GM23338 (cell line): ENCODE results near the gene LHX3. TPM values are rescaled to one million over a fixed set of nuclear protein-coding genes. Genes with fewer than 3 reads are reported as not detected.

Experiments
- ATAC-seq: fragments of 200-7000 bp; cut with Tn5 transposase; 3 replicates; pipeline ENCODE4 v1.9.1; 2020
- DNase-seq: peaks from one replicate; pipeline ENCODE4 v3.0.0-alpha.2; 2015; ENCODE audit warnings: low spot score
- H2AFZ ChIP-seq: fragments of 200-600 bp; sonication (generic); 2 replicates; pipeline ENCODE4 v1.8.0; 2016; ENCODE audit warnings: antibody characterized with exemption, mild to moderate bottlenecking, moderate library complexity
- H3F3A ChIP-seq: fragments of 200-600 bp; sonication (generic); replicated peaks from 2 replicates; pipeline ENCODE4 v1.8.0; 2017; ENCODE audit warnings: antibody characterized with exemption, mixed run types, low read depth
- H3K27ac ChIP-seq: fragments of 200-600 bp; sonication (generic); 2 replicates; pipeline ENCODE4 v1.6.1; 2016; ENCODE audit warnings: low read depth
- H3K27me3 ChIP-seq: fragments of 200-600 bp; sonication (generic); 2 replicates; pipeline ENCODE4 v1.8.0; 2016; ENCODE audit warnings: mild to moderate bottlenecking, mixed run types, moderate library complexity; ENCODE audit not compliant: insufficient read depth
- H3K36me3 ChIP-seq: fragments of 200-600 bp; sonication (generic); 2 replicates; pipeline ENCODE4 v1.8.0; 2016; ENCODE audit warnings: mild to moderate bottlenecking; ENCODE audit not compliant: insufficient read depth
- H3K4me1 ChIP-seq: fragments of 200-600 bp; sonication (generic); 2 replicates; pipeline ENCODE4 v1.8.0; 2016; ENCODE audit warnings: mild to moderate bottlenecking, moderate library complexity; ENCODE audit not compliant: insufficient read depth
- H3K4me2 ChIP-seq: fragments of 200-600 bp; sonication (generic); 2 replicates; pipeline ENCODE4 v1.7.1; 2017; ENCODE audit warnings: mixed run types
- H3K4me3 ChIP-seq: fragments of 200-600 bp; sonication (generic); 2 replicates; pipeline ENCODE4 v1.6.1; 2016; ENCODE audit warnings: mixed run types
- H3K79me2 ChIP-seq: fragments of 200-600 bp; sonication (generic); replicated peaks from 2 replicates; pipeline ENCODE4 v1.8.0; 2017; ENCODE audit warnings: mild to moderate bottlenecking; ENCODE audit not compliant: insufficient read depth
- H3K9me2 ChIP-seq: fragments of 200-600 bp; sonication (generic); 2 replicates; pipeline ENCODE4 v1.8.0; 2017; ENCODE audit not compliant: insufficient read depth
- H4K20me1 ChIP-seq: fragments of 200-600 bp; sonication (generic); replicated peaks from 2 replicates; pipeline ENCODE4 v1.8.0; 2017; ENCODE audit warnings: mild to moderate bottlenecking; ENCODE audit not compliant: insufficient read depth
- H3K27ac Mint-ChIP-seq: 2 replicates; pipeline ENCODE4 v1.8.0; 2020; ENCODE audit warnings: inconsistent platforms, mild to moderate bottlenecking, moderate library complexity, mixed read lengths
- H3K27me3 Mint-ChIP-seq: 3 replicates; pipeline ENCODE4 v1.8.0; 2022; ENCODE audit warnings: low read depth, mild to moderate bottlenecking, moderate library complexity, mixed read lengths, inconsistent platforms; ENCODE audit not compliant: insufficient read depth, poor library complexity
- H3K36me3 Mint-ChIP-seq: 3 replicates; pipeline ENCODE4 v1.8.0; 2021; ENCODE audit warnings: low read depth, mild to moderate bottlenecking, inconsistent platforms, moderate library complexity, mixed read lengths
- H3K4me1 Mint-ChIP-seq: 3 replicates; pipeline ENCODE4 v1.8.0; 2020; ENCODE audit warnings: mild to moderate bottlenecking, inconsistent platforms, mixed read lengths
- H3K4me3 Mint-ChIP-seq: 3 replicates; pipeline ENCODE4 v1.8.0; 2021; ENCODE audit warnings: moderate library complexity, mild to moderate bottlenecking, inconsistent platforms, mixed read lengths
- H3K9me3 Mint-ChIP-seq: 3 replicates; pipeline ENCODE4 v1.8.0; 2020; ENCODE audit warnings: moderate library complexity, mild to moderate bottlenecking, inconsistent platforms, mixed read lengths
- CREB1 ChIP-seq: fragments of 250-450 bp; sonication (Bioruptor Pico); IDR thresholded peaks from 2 replicates; pipeline ENCODE4 v1.5.0; 2020; ENCODE audit warnings: low read depth, mild to moderate bottlenecking, moderate library complexity
- CTCF ChIP-seq, 2 experiments: fragments of 200-600 bp in 1 of 2; sonication (generic) in 1 of 2; conservative IDR thresholded peaks; 2 replicates each; pipeline versions ENCODE4 v1.5.1 to v1.6.1; 2016 to 2017; ENCODE audit warnings: antibody characterized with exemption in 2 of 2, low read depth in 2 of 2, mild to moderate bottlenecking in 2 of 2, moderate library complexity in 1 of 2
- ETS1 ChIP-seq: IDR thresholded peaks from 2 replicates; pipeline ENCODE4 v1.6.1; 2016; ENCODE audit warnings: antibody characterized with exemption
- EZH2 ChIP-seq: fragments of 200-600 bp; sonication (generic); IDR thresholded peaks from one replicate; pipeline ENCODE4 v1.8.0; 2017; ENCODE audit warnings: antibody characterized with exemption, mild to moderate bottlenecking, low read depth; ENCODE audit not compliant: unreplicated experiment
- EZH2phosphoT487 ChIP-seq: fragments of 200-600 bp; sonication (generic); IDR thresholded peaks from one replicate; pipeline ENCODE4 v1.8.1; 2018; ENCODE audit warnings: antibody characterized with exemption; ENCODE audit not compliant: unreplicated experiment
- JUNB ChIP-seq: IDR thresholded peaks from one replicate; pipeline ENCODE4 v1.6.1; 2016; ENCODE audit warnings: antibody characterized with exemption; ENCODE audit not compliant: unreplicated experiment
- NANOG ChIP-seq: IDR thresholded peaks from 2 replicates; pipeline ENCODE4 v1.6.1; 2016; ENCODE audit warnings: antibody characterized with exemption, borderline replicate concordance
- REST ChIP-seq: IDR thresholded peaks from one replicate; pipeline ENCODE4 v1.6.1; 2018; ENCODE audit warnings: antibody characterized with exemption; ENCODE audit not compliant: unreplicated experiment
- STAT1 ChIP-seq: IDR thresholded peaks from one replicate; pipeline ENCODE4 v1.6.1; 2016; ENCODE audit warnings: antibody characterized with exemption; ENCODE audit not compliant: unreplicated experiment
- ZNF114 ChIP-seq: fragments of 250-450 bp; sonication (Bioruptor Pico); IDR thresholded peaks from 2 replicates; pipeline ENCODE4 v1.5.0; 2020; ENCODE audit warnings: mild to moderate bottlenecking, moderate library complexity
- polyA plus RNA-seq: library from polyadenylated mRNA; unstranded; fragments of >200 nt; fragmentation: Nextera tagmentation; extraction: Ambion mirVana; gene quantifications from 2 replicates; pipeline ENCODE4 v1.2.1, GENCODE V29; 2016
- total RNA-seq: library from RNA; depleted of rRNA; stranded (reverse); fragments of >200 nt; shearing (Covaris generic); gene quantifications from 2 replicates; pipeline ENCODE4 v1.2.3, GENCODE V29; 2014

LHX3 gene
- total and polyA plus RNA-seq, 2 experiments from 2014 or later = 0.08 TPM; not detected in 1

- TF ChIP-seq REST = no peak
- no peak for TF ChIP-seq CTCF (conservative IDR thresholded peaks at IDR 0.05; ENCODE audit: low read depth in 2 of 2)
- TF ChIP-seq STAT1 = no peak
- TF ChIP-seq CREB1 (CRISPR knock-in tag) = no peak
- no peak for TF ChIP-seq EZH2phosphoT487
- no peak for TF ChIP-seq NANOG
Measured at GRCh38 chr9:136239135-136239982, 34.4 kb upstream of the LHX3 start (continued).

- H3K27me3 ChIP-seq = no peaks in the 10 kb centered on the region
- Mint-ChIP-seq H3K27ac (no peak overlapping the region), H3K4me1 (peaks cover 24% of the 10 kb centered on the region), H3K9me3 (no peaks in the 10 kb centered on the region), H3K27me3 (peaks cover 9% of the 10 kb centered on the region), H3K4me3 (no peak overlapping the region), H3K36me3 (peaks cover 3% of the 10 kb centered on the region; the same call in 2 of the 3 replicates)
- ATAC-seq (no peak), DNase-seq (no peak)
- peaks cover 38% of the 10 kb centered on the region for H4K20me1 ChIP-seq
- H3K9me2 ChIP-seq = no peaks in the 10 kb centered on the region
- peaks cover 83% of the 10 kb centered on the region for H3K79me2 ChIP-seq
- H3K4me2 ChIP-seq = no peak overlapping the region
- H3K4me1 ChIP-seq = peaks cover 5% of the 10 kb centered on the region
- H3K27ac ChIP-seq = no peak overlapping the region
- no peak overlapping the region for H2AFZ ChIP-seq
- H3K36me3 ChIP-seq = no peaks in the 10 kb centered on the region
- no peak overlapping the region for H3K4me3 ChIP-seq
- H3F3A ChIP-seq = no peaks in the 10 kb centered on the region
- TF ChIP-seq EZH2 (no peak), CTCF (conservative IDR thresholded peaks at IDR 0.05; ENCODE audit: low read depth in 2 of 2) (no peak), JUNB (no peak), ETS1 (no peak), REST (no peak), STAT1 (no peak), CREB1 (CRISPR knock-in tag) (no peak), EZH2phosphoT487 (no peak), ZNF114 (CRISPR knock-in tag) (no peak)
Measured at GRCh38 chr9:136238342-136238732, 33.4 kb upstream of the LHX3 start.
